MM.1S (cell line): ENCODE results near the gene UCP2.
"Not testable (repeated sequence)": the region's sequence is repeated elsewhere in the genome, so short reads cannot be mapped to it uniquely, and the experiment has no call there.

ENCODE experiments used
- DNase-seq: peaks from one replicate; pipeline ENCODE4 v3.0.0-alpha.2; 2015
- H2AFZ ChIP-seq: fragments of 300-600 bp; sonication (generic); 2 replicates; pipeline ENCODE4 v1.6.0; 2016; ENCODE audit warnings: antibody characterized with exemption, low read length
- H3F3A ChIP-seq: fragments of 300-600 bp; sonication (generic); 2 replicates; pipeline ENCODE4 v1.6.1; 2016; ENCODE audit warnings: mild to moderate bottlenecking, antibody characterized with exemption, low read length, moderate library complexity, mixed read lengths; ENCODE audit not compliant: insufficient read depth
- H3K27ac ChIP-seq: fragments of 300-600 bp; sonication (generic); 2 replicates; pipeline ENCODE4 v1.5.1; 2016; ENCODE audit warnings: mild to moderate bottlenecking, low read length
- H3K27me3 ChIP-seq: fragments of 300-600 bp; sonication (generic); replicated peaks from 2 replicates; pipeline ENCODE4 v1.6.0; 2016; ENCODE audit warnings: low read length; ENCODE audit not compliant: insufficient read depth
- H3K36me3 ChIP-seq: fragments of 300-600 bp; sonication (generic); replicated peaks from 2 replicates; pipeline ENCODE4 v1.6.1; 2016; ENCODE audit warnings: mild to moderate bottlenecking, low read length, mixed read lengths; ENCODE audit not compliant: insufficient read depth
- H3K4me1 ChIP-seq: fragments of 300-600 bp; sonication (generic); 2 replicates; pipeline ENCODE4 v1.6.1; 2016; ENCODE audit warnings: low read length, mixed read lengths
- H3K4me2 ChIP-seq: fragments of 300-600 bp; sonication (generic); 2 replicates; pipeline ENCODE4 v1.6.0; 2016; ENCODE audit warnings: low read depth, low read length
- H3K4me3 ChIP-seq: fragments of 300-600 bp; sonication (generic); 2 replicates; pipeline ENCODE4 v1.5.1; 2016; ENCODE audit warnings: low read length, mixed read lengths
- H3K79me2 ChIP-seq: fragments of 300-600 bp; sonication (generic); 2 replicates; pipeline ENCODE4 v1.6.1; 2016; ENCODE audit warnings: mixed run types, low read length, mixed read lengths
- H3K9ac ChIP-seq: fragments of 300-600 bp; sonication (generic); 2 replicates; pipeline ENCODE4 v1.6.1; 2016; ENCODE audit warnings: low read length, mixed read lengths
- H3K9me2 ChIP-seq: fragments of 300-600 bp; sonication (generic); replicated peaks from 2 replicates; pipeline ENCODE4 v1.6.1; 2016; ENCODE audit warnings: mild to moderate bottlenecking, low read length, mixed read lengths; ENCODE audit not compliant: insufficient read depth
- H3K9me3 ChIP-seq: fragments of 300-600 bp; sonication (generic); replicated peaks from 2 replicates; pipeline ENCODE4 v1.6.1; 2016; ENCODE audit warnings: mild to moderate bottlenecking, low read length, mixed read lengths; ENCODE audit not compliant: insufficient read depth
- H4K20me1 ChIP-seq: fragments of 300-600 bp; sonication (generic); 2 replicates; pipeline ENCODE4 v1.6.1; 2016; ENCODE audit warnings: mild to moderate bottlenecking, low read length, moderate library complexity, mixed read lengths; ENCODE audit not compliant: insufficient read depth
- EZH2 ChIP-seq: fragments of 300-600 bp; sonication (generic); optimal IDR thresholded peaks from 2 replicates; pipeline ENCODE3; 2017; ENCODE audit warnings: low read depth, mild to moderate bottlenecking, antibody characterized with exemption, low read length, mixed read lengths
- EZH2phosphoT487 ChIP-seq: fragments of 300-600 bp; sonication (generic); IDR thresholded peaks from 2 replicates; pipeline ENCODE4 v1.6.1; 2018; ENCODE audit warnings: antibody characterized with exemption, low read length
- TF ChIP-seq, protein P1 (sequence below): fragments of 300-600 bp; sonication (generic); IDR thresholded peaks from 2 replicates; pipeline ENCODE4 v1.5.1; 2016; ENCODE audit warnings: antibody characterized with exemption, low read length, mixed read lengths

UCP2 gene

DNA sequence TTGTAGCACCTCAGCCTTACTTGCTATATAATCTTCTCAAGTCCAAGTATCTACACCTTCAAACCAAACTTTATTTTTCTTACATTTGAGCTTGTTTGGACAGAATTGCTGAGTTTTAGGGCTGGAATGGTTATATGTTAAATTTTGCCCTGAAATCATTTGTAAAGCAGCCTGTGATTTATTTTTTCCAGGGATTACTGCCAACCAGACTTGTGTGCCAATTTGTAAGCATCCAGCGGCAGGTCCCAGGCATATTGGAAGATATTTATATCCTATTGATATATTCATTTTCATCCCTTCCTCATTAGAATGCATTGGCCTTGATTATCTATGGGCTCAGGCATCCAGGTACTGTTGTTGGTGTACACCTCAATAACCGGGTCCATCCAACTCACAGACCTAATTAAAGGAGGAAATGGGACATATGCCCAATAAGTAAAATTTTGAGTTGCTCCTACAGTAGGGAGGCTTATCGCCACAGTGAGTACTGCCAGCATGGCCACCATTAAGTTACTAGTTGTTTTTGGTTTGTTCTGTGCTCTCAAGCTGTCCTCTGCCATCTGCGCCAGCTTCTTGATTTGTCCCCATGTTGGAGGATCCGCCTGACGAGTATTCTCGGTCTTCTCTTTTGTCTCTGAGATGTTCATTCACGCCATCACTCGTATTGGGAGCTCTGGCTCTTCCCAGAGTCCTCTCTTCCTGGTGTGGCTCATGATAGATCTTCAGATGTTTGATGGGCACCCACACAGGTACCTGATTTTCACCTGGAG is 41.7 kb downstream of the UCP2 start:
- H3K4me3 ChIP-seq, result no peak overlapping the region
- H3K27me3 ChIP-seq, result no peaks in the 10 kb centered on the region
- H3K9me2 ChIP-seq, result no peaks in the 10 kb centered on the region
- H3K9ac ChIP-seq, result no peak overlapping the region
- H3K79me2 ChIP-seq, result no peaks in the 10 kb centered on the region
- no peak overlapping the region for H3K4me2 ChIP-seq
- no peaks in the 10 kb centered on the region for H4K20me1 ChIP-seq
- H3K9me3 ChIP-seq, result no peaks in the 10 kb centered on the region
- no peaks in the 10 kb centered on the region for H3K4me1 ChIP-seq
- no peak overlapping the region for H2AFZ ChIP-seq
- H3K36me3 ChIP-seq, result no peaks in the 10 kb centered on the region
- H3F3A ChIP-seq, result no peaks in the 10 kb centered on the region
- no peak overlapping the region for H3K27ac ChIP-seq
- DNase-seq, result no peak
- no peak for TF ChIP-seq EZH2phosphoT487
- TF ChIP-seq, protein P1, sequence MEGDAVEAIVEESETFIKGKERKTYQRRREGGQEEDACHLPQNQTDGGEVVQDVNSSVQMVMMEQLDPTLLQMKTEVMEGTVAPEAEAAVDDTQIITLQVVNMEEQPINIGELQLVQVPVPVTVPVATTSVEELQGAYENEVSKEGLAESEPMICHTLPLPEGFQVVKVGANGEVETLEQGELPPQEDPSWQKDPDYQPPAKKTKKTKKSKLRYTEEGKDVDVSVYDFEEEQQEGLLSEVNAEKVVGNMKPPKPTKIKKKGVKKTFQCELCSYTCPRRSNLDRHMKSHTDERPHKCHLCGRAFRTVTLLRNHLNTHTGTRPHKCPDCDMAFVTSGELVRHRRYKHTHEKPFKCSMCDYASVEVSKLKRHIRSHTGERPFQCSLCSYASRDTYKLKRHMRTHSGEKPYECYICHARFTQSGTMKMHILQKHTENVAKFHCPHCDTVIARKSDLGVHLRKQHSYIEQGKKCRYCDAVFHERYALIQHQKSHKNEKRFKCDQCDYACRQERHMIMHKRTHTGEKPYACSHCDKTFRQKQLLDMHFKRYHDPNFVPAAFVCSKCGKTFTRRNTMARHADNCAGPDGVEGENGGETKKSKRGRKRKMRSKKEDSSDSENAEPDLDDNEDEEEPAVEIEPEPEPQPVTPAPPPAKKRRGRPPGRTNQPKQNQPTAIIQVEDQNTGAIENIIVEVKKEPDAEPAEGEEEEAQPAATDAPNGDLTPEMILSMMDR, result no peak
- TF ChIP-seq EZH2, result no peak

DNA sequence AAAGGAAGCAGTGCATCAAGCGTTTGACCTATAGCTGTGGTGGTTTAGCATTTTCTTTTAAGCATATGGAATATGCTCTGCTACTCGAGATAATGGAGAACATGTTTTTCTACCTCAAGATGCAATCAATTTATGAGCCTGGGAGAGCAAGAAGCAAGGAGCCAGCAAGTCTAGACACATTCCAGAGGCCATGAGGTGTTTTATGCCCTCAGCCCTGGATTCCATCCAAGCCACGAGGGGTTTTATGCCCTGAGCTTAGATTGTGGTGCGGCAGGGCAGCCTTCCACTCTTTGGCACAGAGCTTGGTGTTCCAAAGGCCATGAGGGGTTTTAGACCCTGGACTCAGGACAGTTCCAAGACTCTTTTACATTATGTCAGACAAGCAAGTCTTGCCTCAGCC is 43.5 kb downstream of the UCP2 start:
- H2AFZ ChIP-seq, result no peak overlapping the region
- H3K36me3 ChIP-seq, result no peaks in the 10 kb centered on the region
- H3K79me2 ChIP-seq, result no peaks in the 10 kb centered on the region
- no peak overlapping the region for H3K4me2 ChIP-seq
- no peaks in the 10 kb centered on the region for H3F3A ChIP-seq
- H3K4me1 ChIP-seq, result no peaks in the 10 kb centered on the region
- no peak overlapping the region for H3K4me3 ChIP-seq
- H3K27me3 ChIP-seq, result no peaks in the 10 kb centered on the region
- H4K20me1 ChIP-seq, result no peaks in the 10 kb centered on the region
- no peaks in the 10 kb centered on the region for H3K9me3 ChIP-seq
- H3K9ac ChIP-seq, result no peak overlapping the region
- H3K9me2 ChIP-seq, result no peaks in the 10 kb centered on the region
- H3K27ac ChIP-seq, result no peak overlapping the region
- DNase-seq, result no peak
- TF ChIP-seq, protein P1, result no peak
- no peak for TF ChIP-seq EZH2phosphoT487
- no peak for TF ChIP-seq EZH2

DNA sequence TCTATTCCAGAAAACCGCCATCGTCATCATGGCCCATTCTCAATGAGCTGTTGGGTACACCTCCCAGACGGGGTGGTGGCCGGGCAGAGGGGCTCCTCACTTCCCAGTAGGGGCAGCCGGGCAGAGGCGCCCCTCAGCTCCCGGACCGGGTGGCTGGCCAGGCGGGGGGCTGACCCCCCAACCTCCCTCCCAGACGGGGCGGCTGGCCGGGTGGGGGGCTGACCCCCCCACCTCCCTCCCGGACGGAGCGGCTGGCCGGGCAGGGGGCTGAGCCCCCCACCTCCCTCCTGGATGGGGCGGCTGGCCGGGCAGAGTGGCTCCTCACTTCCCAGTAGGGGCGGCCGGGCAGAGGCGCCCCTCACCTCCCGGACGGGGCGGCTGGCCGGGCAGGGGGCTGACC is 46.6 kb downstream of the UCP2 start:
- not testable (repeated sequence) for H3K27me3 ChIP-seq, H3K4me2 ChIP-seq, H3K9me2 ChIP-seq, H3F3A ChIP-seq, H3K36me3 ChIP-seq, H3K79me2 ChIP-seq, H3K27ac ChIP-seq, DNase-seq, H3K4me3 ChIP-seq, H2AFZ ChIP-seq, H4K20me1 ChIP-seq, H3K4me1 ChIP-seq, H3K9me3 ChIP-seq, H3K9ac ChIP-seq

DNA sequence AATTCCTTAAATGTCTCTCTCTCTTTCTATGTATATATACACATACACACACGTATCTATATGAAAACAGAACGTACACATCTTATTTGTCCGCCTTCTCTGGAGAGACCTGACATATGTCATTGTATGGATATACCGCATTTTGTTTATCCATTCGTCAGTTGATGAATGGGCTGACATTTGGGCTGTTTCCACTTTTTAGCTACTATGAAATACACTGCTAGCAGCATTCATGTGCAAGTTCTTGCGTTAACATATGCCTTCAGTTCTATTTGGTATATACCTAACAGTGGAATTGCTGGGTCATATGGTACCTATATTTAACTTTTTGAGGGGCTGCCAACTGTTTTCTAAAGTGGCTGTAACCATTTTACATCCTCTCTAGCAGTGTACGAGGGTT is 49.9 kb downstream of the UCP2 start:
- Histone ChIP-seq H3K4me2 (no peak overlapping the region), H3K4me1 (no peaks in the 10 kb centered on the region), H3K79me2 (no peaks in the 10 kb centered on the region), H4K20me1 (no peaks in the 10 kb centered on the region), H3K27me3 (no peaks in the 10 kb centered on the region), H2AFZ (no peak overlapping the region), H3K9me2 (no peaks in the 10 kb centered on the region), H3K9me3 (no peaks in the 10 kb centered on the region), H3K4me3 (no peak overlapping the region), H3F3A (no peaks in the 10 kb centered on the region), H3K27ac (no peak overlapping the region), H3K36me3 (no peaks in the 10 kb centered on the region), H3K9ac (no peak overlapping the region)
- TF ChIP-seq EZH2phosphoT487, result no peak
- TF ChIP-seq, protein P1, result no peak
- no peak for TF ChIP-seq EZH2
- no peak for DNase-seq
